GM21717 (cell line): ENCODE measurements around the gene MYO18A.

Experiments used
- ATAC-seq: cut with Tn5 transposase; IDR thresholded peaks from one replicate; pipeline ENCODE4 v1.9.1; 2021; ENCODE audit warnings: mild to moderate bottlenecking, moderate library complexity; ENCODE audit not compliant: unreplicated experiment

Gene MYO18A

DNA sequence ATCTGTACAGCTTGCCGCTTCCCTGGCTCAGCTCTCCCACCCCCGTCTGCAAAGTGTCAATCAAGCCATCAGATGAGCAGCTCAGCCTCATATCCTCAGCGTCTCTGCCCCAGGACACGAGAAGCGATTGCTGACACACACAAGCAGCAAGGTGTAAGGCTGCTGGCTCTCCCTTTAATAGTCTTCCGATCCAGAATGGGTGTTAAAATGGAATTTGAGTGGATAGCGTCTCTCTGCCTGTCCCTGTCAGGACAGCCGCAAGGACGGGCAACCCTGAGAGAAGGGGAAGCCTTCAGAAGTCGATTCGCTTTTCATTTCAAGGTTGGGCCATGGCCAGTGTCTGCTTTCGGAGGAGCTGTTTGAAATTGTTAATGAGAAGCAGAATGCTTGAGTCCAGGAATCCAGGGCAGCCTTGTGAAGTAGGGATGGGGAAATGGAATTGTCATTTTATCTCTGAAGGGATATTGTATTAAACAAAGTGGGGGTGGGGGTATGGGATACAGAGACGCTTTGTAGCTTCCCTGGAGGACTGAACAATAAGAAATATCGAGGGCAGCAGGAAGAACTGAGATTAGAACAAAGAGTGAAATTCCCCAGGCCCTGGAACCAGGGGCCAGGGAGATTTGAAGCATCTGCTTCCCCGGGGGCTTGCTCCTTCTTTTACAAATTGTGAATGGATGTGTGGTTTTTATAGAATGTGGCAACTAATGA lies 142.0 kb downstream of the MYO18A start:
- no peak for ATAC-seq

- ATAC-seq = no peak
These were observed 142.5 kb downstream of the MYO18A start for GRCh38 chr17:29037739-29038084.

GRCh38 chr17:29036584-29036983 lies 143.6 kb downstream of the MYO18A start:
- no peak for ATAC-seq

- no peak for ATAC-seq
These were observed 145.7 kb downstream of the MYO18A start for GRCh38 chr17:29034510-29034909.

DNA sequence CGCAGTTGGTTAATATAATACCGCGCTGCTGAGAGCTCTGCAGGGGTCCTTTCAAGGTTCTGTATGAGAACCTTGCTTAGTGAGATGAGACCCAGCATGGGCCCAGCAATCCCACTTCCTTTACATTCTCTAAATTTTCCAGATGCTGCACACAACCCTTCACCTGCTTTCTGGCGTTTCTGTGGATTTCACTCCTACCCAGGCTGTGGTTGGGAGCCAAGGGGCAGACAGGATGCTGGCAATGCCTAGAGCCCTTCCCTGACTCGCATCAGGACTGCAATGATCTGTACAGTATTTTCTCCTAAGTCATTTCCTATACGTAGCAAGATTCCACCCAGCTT lies 147.4 kb downstream of the MYO18A start:
- ATAC-seq = no peak

DNA sequence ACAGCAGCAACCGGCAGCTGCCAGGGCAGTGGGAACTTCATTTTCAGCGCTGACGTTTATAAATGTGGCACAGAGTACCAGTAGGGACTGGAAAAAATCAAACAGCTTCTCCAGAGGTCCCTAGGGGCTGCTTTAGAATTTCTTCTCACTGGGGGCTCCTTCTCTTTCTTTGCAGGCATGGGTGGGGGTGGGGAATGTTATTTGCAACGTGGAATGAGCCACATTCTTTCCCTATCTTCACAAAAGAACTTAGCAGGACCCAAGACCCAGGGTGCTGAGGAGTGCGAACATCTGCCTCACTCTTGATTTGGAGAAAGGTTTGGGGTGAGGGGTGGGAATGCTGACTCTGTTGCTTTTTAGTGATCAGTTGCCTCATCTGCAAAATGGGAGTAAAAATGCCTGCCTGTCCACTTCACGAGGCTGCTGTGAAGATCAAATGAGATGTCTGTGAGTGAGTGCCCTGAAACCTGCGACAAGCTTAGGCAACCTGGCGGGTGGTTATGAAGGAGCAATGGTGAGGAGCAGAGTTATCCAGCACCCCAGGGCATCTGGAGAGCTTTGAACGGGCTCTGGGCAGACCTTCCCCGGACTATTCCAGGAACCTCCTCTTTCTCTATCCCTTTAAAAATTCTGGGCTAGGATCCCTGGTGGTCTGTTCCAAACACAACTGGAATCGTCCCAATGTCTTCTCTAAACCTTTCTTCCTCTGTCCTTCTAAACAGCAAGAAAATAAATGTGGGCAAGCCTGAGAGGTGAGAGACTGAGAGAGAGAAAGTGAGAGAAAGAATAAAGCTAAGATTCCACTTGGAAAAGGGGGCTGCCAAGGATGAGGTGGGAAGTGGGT lies 148.0 kb downstream of the MYO18A start:
- no peak for ATAC-seq

DNA sequence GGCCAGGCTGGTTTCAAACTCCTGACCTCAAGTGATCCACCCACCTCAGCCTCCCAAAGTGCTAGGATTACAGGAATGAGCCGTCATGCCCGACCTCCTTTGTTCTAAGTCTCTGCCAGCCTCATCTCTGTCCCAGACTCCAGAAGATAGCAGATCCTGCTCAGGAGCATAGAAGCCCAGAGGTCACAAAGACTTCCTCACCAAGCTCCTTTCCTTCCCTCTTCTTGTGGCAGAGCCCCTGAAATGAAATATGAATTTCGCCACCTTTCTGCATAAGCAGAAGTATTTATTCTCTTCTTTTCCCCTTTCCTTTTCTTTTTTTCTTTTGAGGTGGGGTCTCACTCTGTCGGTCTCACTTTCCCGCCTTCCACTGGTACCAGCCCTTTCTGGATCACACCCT lies 148.7 kb downstream of the MYO18A start:
- ATAC-seq = no peak

GRCh38 chr17:29024316-29024952 lies 155.8 kb downstream of the MYO18A start:
- ATAC-seq = no peak

DNA sequence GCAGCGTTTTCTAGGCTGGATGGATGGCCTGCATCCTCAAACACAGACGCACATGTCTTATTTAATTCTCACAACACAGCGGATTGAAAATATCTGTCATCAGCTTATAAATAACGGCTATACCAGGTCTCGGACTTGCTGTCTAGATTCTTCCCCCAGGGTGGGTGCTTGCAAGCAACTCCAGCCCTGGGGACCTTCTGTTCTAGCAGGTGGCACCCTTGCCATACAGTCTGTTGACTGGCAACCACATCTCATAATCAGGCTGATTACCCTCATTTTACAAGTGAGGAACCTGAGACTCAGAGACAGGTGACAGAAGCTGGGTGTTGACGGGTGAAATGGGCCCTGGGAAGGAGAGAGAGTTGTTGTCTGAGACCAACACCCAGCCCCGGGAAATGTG lies 158.1 kb downstream of the MYO18A start:
- no peak for ATAC-seq

- no peak for ATAC-seq
These were observed 159.0 kb downstream of the MYO18A start for GRCh38 chr17:29021226-29021625.
